C4-2B (cell line): ENCODE results near the gene SDHAF1.
"Not testable (repeated sequence)": the region's sequence is repeated elsewhere in the genome, so short reads cannot be mapped to it uniquely, and the experiment has no call there.

Experiments used
- H3K27ac ChIP-seq: fragments of 450-650 bp; 2 replicates; pipeline ENCODE4 v1.5.1; 2017
- ZFX ChIP-seq: fragments of 450-650 bp; IDR thresholded peaks from 2 replicates; pipeline ENCODE4 v1.6.1; 2017
- TF ChIP-seq, protein P1 (sequence below): fragments of 450-650 bp; conservative IDR thresholded peaks from 2 replicates; pipeline ENCODE4 v1.5.1; 2017; ENCODE audit warnings: mild to moderate bottlenecking

Gene SDHAF1

DNA sequence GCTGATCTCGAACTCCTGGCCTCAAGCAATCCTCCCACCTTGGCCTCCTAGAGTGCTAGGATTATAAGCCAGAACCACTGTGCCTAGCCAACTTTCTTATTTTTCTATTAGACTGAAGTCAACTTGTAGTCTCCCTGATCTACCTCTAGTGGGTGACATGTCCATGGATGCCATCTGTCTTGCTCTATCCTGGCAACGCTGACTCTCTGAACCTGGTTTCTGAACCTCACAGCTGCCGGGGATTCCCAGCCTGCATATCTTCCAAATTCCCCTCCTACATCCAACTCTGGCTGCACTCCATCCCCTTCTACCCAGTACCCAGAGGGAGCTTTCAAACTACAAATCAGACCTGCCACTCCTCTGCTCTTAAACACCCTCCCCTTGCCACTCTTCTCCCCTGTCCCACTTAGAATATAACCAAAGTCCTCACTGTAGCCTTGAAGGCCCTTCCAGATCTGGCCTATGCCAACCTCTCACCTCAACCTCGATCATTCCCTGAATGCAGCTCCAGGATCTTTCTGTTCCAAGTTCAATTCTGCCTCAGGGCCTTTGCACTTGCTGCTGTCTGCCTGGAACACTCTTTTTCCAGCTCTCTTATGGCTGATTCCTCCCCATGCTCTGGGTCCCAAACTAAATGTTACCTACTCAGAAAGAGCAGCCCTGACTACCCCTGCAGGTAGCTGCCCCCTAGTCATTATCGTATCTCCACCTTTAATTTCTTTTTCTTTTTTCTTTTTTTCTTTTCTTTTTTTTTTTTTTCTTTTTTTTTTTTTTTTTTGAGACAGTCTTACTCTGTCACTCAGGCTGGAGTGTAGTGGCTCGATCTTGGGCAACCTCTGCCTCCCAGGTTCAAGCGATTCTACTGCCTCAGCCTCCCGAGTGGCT lies 35.5 kb downstream of the SDHAF1 start:
- no peak for TF ChIP-seq ZFX
- TF ChIP-seq, protein P1, sequence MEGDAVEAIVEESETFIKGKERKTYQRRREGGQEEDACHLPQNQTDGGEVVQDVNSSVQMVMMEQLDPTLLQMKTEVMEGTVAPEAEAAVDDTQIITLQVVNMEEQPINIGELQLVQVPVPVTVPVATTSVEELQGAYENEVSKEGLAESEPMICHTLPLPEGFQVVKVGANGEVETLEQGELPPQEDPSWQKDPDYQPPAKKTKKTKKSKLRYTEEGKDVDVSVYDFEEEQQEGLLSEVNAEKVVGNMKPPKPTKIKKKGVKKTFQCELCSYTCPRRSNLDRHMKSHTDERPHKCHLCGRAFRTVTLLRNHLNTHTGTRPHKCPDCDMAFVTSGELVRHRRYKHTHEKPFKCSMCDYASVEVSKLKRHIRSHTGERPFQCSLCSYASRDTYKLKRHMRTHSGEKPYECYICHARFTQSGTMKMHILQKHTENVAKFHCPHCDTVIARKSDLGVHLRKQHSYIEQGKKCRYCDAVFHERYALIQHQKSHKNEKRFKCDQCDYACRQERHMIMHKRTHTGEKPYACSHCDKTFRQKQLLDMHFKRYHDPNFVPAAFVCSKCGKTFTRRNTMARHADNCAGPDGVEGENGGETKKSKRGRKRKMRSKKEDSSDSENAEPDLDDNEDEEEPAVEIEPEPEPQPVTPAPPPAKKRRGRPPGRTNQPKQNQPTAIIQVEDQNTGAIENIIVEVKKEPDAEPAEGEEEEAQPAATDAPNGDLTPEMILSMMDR = no peak
- H3K27ac ChIP-seq = no peak overlapping the region

DNA sequence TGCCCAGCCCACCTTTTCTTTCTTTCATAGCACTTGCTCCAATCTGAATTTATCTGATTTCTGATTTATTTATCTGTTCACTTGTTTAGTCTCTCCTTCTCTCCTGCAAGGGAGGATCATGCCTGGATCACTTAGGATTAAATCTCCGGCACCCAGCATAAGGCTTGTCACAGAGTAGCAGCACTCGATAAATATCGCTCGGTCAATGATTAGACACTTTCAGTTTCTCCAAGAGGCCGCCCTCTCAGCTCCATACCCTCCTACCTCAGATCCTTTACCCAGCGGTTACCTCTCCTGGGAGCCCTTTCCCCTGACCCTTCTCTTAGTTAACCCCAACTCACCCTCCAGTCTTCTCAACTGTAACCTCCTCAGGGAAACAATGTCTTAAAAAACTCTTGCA lies 36.3 kb downstream of the SDHAF1 start:
- no peak overlapping the region for H3K27ac ChIP-seq
- TF ChIP-seq, protein P1 = no peak
- TF ChIP-seq ZFX = no peak

DNA sequence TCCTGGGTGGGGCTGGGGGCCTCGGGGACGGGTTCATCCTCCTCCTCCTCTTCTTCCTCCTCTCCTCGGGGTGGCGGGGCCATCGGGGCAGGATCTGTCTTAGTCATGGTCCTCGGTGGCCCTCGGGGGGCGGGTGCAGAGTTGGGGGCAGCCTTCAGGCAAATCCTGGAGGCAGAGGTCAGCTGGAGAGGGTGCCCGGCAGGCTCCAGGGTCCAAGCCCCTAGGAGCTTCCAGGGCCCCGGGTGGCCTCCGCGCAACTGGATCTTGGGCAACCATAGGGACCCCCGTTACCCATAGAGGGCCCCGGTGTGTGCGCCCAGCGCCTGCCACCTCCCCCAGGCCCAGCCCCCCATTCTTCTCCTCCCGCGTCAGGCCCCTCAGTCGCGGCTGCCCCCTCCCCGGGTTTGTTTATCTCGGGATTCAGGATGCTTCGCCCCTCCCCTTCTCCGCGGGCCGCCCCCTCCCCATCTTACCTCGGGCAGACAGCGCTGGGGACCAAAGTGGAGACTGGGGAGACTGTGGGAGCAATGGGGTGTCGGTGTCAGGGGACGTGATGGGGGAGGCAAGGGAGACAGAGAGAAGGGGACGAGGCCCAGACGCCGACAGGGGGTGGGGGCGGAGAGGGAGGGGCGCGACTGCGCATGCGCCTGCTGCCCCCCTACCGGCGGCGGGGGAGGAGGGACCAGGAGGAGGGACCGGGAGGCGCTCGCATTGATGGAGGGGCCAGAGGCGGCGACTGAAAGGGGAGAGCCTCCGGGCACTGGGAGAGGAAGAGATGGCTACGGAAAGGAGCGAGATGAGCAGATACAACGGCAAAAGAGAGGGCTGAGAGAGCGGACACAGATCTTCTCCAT lies 37.5 kb downstream of the SDHAF1 start, which contains the start of gene CLIP3:
CLIP3 (minus strand) TSS at position 623 of the 854 bp plus-strand sequence; CDS start at position 107, 516 bp downstream.
- H3K27ac ChIP-seq = no peak within 1 kb of the TSS
- TF ChIP-seq, protein P1 = no peak
- TF ChIP-seq ZFX = no peak

DNA sequence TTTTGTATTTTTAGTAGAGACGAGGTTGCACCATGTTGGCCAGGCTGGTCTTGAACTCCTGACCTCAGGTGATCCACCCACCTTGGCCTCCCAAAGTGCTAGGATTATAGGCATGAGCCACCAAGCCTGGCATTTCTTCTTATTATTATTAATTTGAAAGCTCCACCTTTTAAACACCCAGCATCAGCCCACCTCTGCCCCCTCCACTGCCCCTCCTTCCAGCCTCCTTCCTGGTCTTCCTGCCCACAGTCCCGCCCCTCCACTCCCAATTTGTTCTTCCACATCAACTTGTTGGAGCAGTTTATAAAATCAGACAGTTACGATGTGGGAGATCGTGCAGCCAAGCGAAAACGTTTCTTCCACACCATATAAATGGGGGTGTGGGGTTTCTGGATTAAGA lies 45.5 kb downstream of the SDHAF1 start:
- TF ChIP-seq, protein P1 = no peak
- TF ChIP-seq ZFX = no peak

DNA sequence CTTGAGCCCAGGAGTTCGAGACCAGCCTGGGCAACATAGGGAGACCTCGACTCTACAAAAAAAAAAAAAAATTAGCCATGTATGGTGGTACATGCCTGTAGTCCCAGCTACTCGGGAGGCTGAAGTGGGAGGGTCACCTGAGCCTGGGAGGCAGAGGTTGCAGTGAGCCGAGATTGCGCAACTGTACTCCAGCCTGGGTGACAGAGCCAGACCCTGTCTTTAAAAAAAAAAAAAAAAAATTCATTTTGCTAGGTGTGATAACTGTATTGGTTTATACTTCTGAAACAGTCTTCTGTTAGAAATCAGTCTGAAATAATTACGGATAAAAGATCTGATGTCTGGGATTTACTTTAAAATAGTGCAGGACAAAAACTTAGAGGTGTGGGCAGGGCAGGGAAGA lies 46.1 kb downstream of the SDHAF1 start:
- not testable (repeated sequence) for H3K27ac ChIP-seq

More for the DNA sequence above, 45.5 kb downstream of the SDHAF1 start:
- no peak overlapping the region for H3K27ac ChIP-seq

DNA sequence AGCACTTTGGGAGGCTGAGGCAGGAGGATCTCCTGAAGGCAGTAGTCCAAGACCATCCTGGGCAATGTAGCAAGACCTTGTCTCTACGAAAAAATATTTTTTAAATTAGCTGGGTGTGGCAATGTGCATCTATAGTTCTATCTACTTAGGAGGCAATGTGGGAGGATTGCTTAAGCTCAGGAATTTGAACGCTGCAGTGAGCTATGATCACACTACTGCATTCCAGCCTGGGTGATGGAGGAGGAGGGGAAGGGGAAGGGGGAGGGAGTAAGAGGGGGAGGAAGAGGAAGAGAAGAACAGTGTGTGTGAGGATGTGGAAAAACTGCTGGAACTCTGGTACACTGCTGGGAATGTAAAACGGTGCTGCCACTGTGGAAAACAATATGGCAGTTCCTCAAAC lies 46.8 kb downstream of the SDHAF1 start:
- TF ChIP-seq ZFX = no peak
- TF ChIP-seq, protein P1 = no peak
- H3K27ac ChIP-seq = no peak overlapping the region

DNA sequence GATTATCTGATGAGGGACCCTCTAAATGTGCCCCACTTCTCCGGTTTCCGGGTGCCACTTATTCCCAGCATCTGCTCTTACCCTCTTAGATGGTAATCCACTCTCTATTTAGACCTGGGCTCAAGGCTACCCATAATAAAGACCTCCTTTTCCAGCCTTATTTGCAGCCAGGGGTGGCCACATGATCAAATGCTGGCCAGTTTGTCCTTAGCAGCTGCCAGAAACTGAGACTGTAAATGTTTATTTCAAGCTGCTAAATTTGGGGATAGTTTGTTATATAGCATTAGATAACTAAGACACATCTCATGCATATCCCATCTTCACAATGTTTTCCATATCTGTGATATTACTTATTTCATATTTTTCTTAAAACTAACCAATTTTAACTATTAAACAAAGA lies 49.0 kb downstream of the SDHAF1 start:
- TF ChIP-seq ZFX = no peak
- TF ChIP-seq, protein P1 = no peak
- no peak overlapping the region for H3K27ac ChIP-seq
